GM18526 (cell line): ENCODE results near the gene DHX8.

ENCODE experiments used
- POLR2A ChIP-seq: IDR thresholded peaks from 3 replicates; pipeline ENCODE4 v1.6.1; 2011; ENCODE audit not compliant: insufficient read length; ENCODE audit errors: extremely low read depth

DHX8 gene

DNA sequence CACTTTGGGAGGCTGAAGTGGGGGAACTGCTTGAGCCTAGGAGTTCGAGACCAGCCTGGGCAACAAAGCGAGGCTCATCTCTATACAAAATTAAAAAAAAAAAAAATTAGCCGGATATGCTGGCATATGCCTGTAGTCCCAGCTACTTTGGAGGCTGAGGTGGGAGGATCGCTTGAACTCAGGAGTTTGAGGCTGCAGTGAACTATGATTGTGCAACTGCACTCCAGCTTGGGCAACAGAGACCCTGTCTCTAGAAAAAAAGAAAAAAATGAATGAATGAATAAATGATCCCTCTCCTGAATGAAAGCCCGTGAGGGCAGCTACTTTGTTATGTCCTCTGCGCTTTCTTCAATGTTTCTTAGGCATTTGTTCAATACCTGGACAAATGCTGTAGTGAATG is 27.7 kb upstream of the DHX8 start:
- no peak for TF ChIP-seq POLR2A

DNA sequence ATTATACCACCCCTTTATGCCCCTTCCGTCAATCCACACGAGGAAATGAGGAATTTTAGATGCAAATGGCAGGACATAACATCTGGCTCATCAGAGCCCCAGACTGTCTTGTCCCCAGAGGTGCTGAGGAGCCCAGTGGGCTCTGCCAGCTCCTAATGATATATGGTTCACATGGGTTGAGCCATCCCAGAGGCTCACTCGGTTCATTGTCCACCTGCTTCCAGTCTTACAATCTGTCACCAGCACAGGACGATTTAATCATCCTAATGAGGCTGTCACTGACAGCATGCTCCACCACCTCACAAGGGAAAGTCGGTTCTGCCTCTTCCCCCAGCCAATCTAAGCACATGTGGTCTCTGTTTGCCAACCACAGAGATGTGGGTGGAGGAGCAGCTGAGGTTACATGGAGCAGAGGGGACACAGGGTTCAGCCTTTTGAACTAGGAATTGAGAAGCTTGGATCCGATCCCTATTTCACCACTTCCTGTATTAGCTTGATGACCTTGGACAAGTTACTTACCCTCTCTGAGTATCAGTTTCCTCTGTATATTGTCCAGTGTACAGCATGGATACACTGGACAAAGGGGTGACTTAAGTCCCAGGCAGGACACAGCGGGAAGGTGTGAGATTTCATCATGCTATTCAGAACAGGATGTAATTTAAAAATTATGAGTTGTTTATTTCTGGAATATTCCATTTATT is 27.0 kb upstream of the DHX8 start:
- no peak for TF ChIP-seq POLR2A

- TF ChIP-seq POLR2A, result no peak
Observed at GRCh38 chr17:43457362-43457692, 26.4 kb upstream of the DHX8 start.

DNA sequence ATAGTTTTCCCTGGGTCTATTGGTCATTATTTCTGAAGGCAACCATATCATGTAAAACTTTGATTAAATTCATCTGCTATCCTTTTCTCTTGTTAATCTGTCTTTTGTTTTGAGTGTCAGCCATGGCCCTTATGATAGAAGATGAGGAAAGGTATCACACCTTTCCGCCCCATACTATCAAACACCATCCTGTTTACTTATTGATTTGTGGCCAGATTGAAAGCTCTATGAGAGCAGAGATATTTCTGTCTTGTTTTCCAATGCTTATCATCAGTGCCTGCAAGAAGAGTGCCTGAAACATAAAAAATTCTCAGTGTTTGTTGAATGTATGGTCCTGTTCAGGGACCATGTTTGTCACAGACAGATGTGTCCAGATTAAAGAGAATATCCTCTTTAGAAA is 22.6 kb upstream of the DHX8 start:
- TF ChIP-seq POLR2A, result no peak

- no peak for TF ChIP-seq POLR2A
Observed at GRCh38 chr17:43463241-43463640, 20.5 kb upstream of the DHX8 start.

- TF ChIP-seq POLR2A, result no peak
Observed at GRCh38 chr17:43464046-43464445, 19.7 kb upstream of the DHX8 start.

DNA sequence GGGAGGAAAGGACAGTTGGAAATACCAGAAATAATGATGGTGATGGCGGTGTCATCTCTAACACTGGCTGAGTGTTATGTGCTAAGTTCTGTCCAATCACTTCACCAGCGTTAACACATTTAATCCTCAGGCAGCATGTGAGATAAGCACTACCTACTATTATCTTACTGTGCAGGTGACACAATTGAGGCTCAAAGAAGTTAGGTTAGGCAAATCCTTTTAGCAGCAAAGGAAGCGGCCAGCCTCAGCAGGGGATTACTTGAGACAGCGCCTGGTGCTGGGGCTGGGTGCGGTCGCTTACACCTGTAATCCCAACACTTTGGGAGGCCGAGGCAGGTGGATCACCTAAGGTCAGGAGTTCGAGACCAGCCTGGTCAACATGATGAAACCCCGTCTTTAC is 18.7 kb upstream of the DHX8 start:
- TF ChIP-seq POLR2A, result no peak

GRCh38 chr17:43467981-43468581 is 15.7 kb upstream of the DHX8 start:
- no peak for TF ChIP-seq POLR2A

DNA sequence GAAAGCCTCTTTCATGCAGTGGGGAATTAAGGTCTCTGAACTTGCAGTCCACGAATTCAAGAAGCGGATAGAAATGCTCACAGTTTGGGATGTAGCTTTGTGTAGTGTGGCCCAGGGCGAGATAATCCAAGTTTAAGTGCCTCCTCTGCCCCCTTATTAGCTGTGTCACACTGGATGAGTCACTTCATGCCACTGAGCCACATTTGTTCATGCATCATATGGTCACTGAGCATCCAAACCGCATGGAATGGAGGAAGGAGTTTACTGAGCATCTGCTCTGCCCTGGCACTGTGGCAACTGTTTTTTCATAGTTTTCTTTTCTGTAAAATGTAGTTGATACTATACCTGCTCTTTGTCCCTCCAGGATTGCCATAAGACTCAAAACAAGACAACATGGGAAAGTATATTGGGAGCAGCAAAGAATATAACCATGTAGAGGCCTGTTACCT is 15.1 kb upstream of the DHX8 start:
- no peak for TF ChIP-seq POLR2A

DNA sequence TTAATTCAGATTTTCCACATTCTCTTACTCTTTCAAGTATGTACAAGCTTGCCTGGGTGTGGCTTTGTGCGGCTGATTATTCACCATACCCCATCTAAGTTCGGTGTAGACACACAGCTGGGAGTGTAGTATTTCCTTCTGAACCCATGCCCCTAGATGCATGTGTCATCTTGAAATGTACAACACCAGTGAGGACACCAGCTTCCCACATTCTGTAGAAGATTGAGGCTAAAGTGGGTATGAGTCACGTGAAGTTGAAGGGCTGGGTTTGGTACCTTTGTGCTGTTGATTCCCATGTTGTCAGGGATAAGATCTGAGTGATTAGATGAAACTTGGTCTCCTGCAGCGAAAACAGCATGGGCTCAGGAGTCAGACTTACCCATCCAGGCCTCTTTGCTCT is 14.6 kb upstream of the DHX8 start:
- TF ChIP-seq POLR2A, result no peak

DNA sequence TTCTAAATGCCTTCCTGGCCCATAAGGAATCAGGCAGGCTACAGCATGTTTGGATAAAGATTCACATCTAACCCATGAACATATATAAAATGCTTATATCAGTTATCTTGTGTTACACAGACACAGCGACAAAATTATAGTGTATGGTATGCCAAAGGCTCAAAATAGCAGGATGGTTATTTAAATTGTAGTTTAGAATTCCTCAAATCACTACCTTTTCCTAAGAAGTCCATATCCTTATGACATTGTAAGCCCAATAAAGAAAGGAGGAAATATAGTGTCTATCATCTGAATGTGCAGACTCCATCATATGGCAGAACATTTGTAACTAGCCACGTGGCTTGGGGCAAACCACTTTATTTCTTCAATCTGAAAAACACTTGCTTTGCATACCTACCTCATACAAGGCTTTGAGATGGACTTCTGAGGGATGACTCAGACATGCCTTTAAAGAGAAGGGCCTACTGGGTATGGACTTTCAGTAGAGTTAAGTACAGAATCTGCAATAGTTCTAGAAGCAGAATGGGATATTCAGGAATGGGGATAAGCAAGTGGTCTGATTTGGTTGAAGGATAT is 12.1 kb upstream of the DHX8 start:
- TF ChIP-seq POLR2A, result no peak

GRCh38 chr17:43475494-43476089 is 8.2 kb upstream of the DHX8 start:
- no peak for TF ChIP-seq POLR2A

DNA sequence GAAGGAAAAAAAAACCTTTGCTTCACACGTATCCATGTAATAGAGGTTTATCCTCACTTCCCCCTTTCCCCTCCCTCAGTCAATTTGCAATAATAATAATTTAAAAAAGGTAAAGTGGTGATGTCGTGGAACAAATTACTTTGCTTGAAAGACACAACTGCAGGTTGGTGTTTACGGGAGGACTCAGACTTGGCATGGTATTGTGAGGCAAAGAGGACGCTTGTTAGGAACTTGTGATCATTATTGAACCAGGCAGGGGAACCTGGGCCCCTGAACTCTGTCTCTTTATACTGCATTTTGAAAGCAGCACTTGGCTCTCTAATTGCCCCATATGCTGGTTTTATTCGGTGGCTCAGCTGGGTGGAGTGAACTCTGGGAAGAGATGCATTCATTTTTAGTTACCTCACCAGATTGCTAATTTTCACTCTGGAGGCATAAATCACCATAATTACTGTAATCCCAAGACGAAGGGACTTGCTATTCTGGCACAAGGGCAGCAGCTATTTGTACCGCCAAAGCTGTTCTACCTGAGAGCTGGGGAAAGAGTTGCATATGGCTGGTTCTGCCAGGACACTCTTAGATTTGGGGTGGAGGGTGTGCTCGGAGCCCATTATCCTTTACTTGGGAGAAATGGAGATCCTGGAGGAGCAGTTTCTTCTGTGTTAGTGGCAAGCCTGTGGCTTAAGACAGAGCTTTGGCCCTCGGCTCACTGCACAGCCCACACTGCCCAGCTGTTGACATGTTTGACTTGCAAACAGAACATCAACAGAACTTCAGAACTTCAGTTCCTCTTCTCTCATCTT is 5.7 kb upstream of the DHX8 start:
- TF ChIP-seq POLR2A, result no peak

DNA sequence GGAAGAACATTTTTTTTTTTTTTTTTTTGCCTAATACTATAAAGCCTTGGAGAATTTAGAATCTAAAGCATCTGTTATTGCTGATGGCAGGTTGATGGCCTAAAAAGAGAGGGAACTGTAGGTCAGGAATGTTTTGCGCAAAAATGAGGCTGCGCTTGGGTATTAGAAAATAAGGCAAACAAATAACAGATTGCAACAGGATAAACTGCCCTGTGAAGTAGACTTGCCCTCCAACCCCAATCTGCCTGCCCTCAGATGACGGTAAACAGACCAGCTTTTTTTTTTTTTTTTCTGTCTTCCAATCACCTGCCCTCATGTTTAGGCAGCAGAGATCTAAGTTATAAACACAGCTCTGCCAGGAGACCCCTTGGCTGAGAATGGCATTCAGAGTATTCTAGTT is 3.8 kb upstream of the DHX8 start:
- TF ChIP-seq POLR2A, result no peak
